Measurements from ENCODE around the gene KANSL1. TPM values are rescaled to one million over a fixed set of nuclear protein-coding genes. Genes with fewer than 3 reads are reported as not detected.
A peak's percentile ranks its signal among the peaks of the same experiment; 100 is the strongest.

The KANSL1 gene
- total and polyA plus RNA-seq, 9 of the 15 experiments (the other 6 are each of a cell fraction or from before 2014, with no cell fraction given), result 3.6 to 55.4 (median 31.8) TPM

- TF ChIP-seq ZNF609 (CRISPR knock-in tag; IDR thresholded peaks at IDR 0.05; ENCODE audit: borderline replicate concordance), result 0 out of 2 replicates have a peak, but pooled peaks have one; percentile 6
- peak; percentile 97 for TF ChIP-seq RB1 (IDR thresholded peaks at IDR 0.05; ENCODE audit: low read depth)
- TF ChIP-seq FOXM1 (IDR thresholded peaks at IDR 0.05; ENCODE audit: low read depth), result no peak
- TF ChIP-seq FOXM1 (CRISPR knock-in tag; IDR thresholded peaks at IDR 0.05; ENCODE audit: low read depth), result peak; percentile 75; the same call in 1 of the 2 replicates
- peak; percentile 59 for TF ChIP-seq CREM (IDR thresholded peaks at IDR 0.05; ENCODE audit: low read depth)
- no peak for TF ChIP-seq RFX7 (CRISPR knock-in tag; IDR thresholded peaks at IDR 0.05)
- TF ChIP-seq SOX6 (IDR thresholded peaks at IDR 0.05), result peak; percentile 7; the same call in 1 of the 2 replicates
- no peak for TF ChIP-seq PHTF2 (CRISPR knock-in tag; IDR thresholded peaks at IDR 0.05)
- peak; percentile 64 for TF ChIP-seq RBM22 (IDR thresholded peaks at IDR 0.05; ENCODE audit: low read depth, low read length, poor library complexity, severe bottlenecking)
- no peak for TF ChIP-seq EHMT2 (IDR thresholded peaks at IDR 0.05)
- TF ChIP-seq HCFC1 (IDR thresholded peaks at IDR 0.05; ENCODE audit: low read depth, low read length), result peak; percentile 61
- TF ChIP-seq SMAD1 (IDR thresholded peaks at IDR 0.05; ENCODE audit: low read depth, low read length, partially characterized antibody), result peak; percentile 35
- TF ChIP-seq ARID3A (IDR thresholded peaks at IDR 0.05; ENCODE audit: borderline replicate concordance, low read depth, low read length), result peak; percentile 70; the same call in 1 of the 2 replicates
- TF ChIP-seq, protein P1, sequence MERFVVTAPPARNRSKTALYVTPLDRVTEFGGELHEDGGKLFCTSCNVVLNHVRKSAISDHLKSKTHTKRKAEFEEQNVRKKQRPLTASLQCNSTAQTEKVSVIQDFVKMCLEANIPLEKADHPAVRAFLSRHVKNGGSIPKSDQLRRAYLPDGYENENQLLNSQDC (CRISPR knock-in tag; IDR thresholded peaks at IDR 0.05), result peak; percentile 85; the same call in 1 of the 2 replicates
- peak; percentile 95 for TF ChIP-seq CCNT2 (IDR thresholded peaks at IDR 0.05; ENCODE audit: borderline replicate concordance, extremely low read depth, insufficient read length, low read depth, low read length)
- peak in 1 of 2 experiments; percentile 98; a peak in 2 of 4 replicates for TF ChIP-seq ZNF639 (CRISPR knock-in tag; conservative IDR thresholded peaks at IDR 0.05 in 1 of 2, IDR thresholded peaks at IDR 0.05 in 1 of 2)
- TF ChIP-seq RBFOX2 (IDR thresholded peaks at IDR 0.05; ENCODE audit: low read depth, low read length), result peak; percentile 86
- TF ChIP-seq FOXA3 (CRISPR knock-in tag; conservative IDR thresholded peaks at IDR 0.05 in 1 of 2, IDR thresholded peaks at IDR 0.05 in 1 of 2), result no peak
- 0 out of 2 replicates have a peak, but pooled peaks have one; percentile 50 for TF ChIP-seq ZNF444 (CRISPR knock-in tag; IDR thresholded peaks at IDR 0.05)
- peak; percentile 44; the same call in 1 of the 2 replicates for TF ChIP-seq EP300 (IDR thresholded peaks at IDR 0.05; ENCODE audit: low read length)
Observed at GRCh38 chr17:46193151-46193625, at the start of gene KANSL1 (continued).

Data from K562 (cell line).